ENCODE results near the gene POLD1.

GRCh38 chr19:50464348-50464747 is 80.2 kb downstream of the POLD1 start:
- TF ChIP-seq CTCF (conservative IDR thresholded peaks at IDR 0.05; ENCODE audit: low read length), result no peak
- no peak for TF ChIP-seq EZH2phosphoT487 (IDR thresholded peaks at IDR 0.05; ENCODE audit: borderline replicate concordance, low read depth, low read length)

Measured in OCI-LY7 (cell line).